Hepatocyte (in vitro differentiated cells): ENCODE results near the gene CDHR2.
A peak's percentile ranks its signal among the peaks of the same experiment; 100 is the strongest.

Experiments
- EZH2 ChIP-seq: fragments of 200-600 bp; sonication (generic); IDR thresholded peaks from 2 replicates; pipeline ENCODE4 v1.6.1; 2016; ENCODE audit warnings: antibody characterized with exemption, mild to moderate bottlenecking, borderline replicate concordance
- EZH2phosphoT487 ChIP-seq: fragments of 200-600 bp; sonication (generic); IDR thresholded peaks from one replicate; pipeline ENCODE4 v1.6.1; 2018; ENCODE audit warnings: antibody characterized with exemption, mild to moderate bottlenecking, low read depth, moderate library complexity; ENCODE audit not compliant: unreplicated experiment, severe bottlenecking
- TF ChIP-seq, protein P1 (sequence below): fragments of 200-600 bp; sonication (generic); IDR thresholded peaks from 2 replicates; pipeline ENCODE4 v1.5.1; 2016; ENCODE audit warnings: antibody characterized with exemption, mild to moderate bottlenecking; ENCODE audit not compliant: poor library complexity

- TF ChIP-seq, protein P1, sequence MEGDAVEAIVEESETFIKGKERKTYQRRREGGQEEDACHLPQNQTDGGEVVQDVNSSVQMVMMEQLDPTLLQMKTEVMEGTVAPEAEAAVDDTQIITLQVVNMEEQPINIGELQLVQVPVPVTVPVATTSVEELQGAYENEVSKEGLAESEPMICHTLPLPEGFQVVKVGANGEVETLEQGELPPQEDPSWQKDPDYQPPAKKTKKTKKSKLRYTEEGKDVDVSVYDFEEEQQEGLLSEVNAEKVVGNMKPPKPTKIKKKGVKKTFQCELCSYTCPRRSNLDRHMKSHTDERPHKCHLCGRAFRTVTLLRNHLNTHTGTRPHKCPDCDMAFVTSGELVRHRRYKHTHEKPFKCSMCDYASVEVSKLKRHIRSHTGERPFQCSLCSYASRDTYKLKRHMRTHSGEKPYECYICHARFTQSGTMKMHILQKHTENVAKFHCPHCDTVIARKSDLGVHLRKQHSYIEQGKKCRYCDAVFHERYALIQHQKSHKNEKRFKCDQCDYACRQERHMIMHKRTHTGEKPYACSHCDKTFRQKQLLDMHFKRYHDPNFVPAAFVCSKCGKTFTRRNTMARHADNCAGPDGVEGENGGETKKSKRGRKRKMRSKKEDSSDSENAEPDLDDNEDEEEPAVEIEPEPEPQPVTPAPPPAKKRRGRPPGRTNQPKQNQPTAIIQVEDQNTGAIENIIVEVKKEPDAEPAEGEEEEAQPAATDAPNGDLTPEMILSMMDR, result peak; percentile 33
- TF ChIP-seq EZH2phosphoT487, result no peak
- TF ChIP-seq EZH2, result no peak
Measured at GRCh38 chr5:176609724-176610434, 60.7 kb downstream of the CDHR2 start, which contains the start of gene GPRIN1.
